DOHH2 (cell line): Measurements from ENCODE around the gene PLIN5.

Source experiments
- H3F3A ChIP-seq: fragments of 200-600 bp; sonication (generic), shearing (Covaris generic); 2 replicates; pipeline ENCODE4 v1.6.0; 2016; ENCODE audit warnings: antibody characterized with exemption, mild to moderate bottlenecking; ENCODE audit not compliant: control insufficient read depth, insufficient read depth
- H3K27ac ChIP-seq: fragments of 200-600 bp; sonication (generic); 2 replicates; pipeline ENCODE4 v1.5.1; 2014; ENCODE audit warnings: low read depth, mild to moderate bottlenecking, low read length, moderate library complexity
- H3K27me3 ChIP-seq: fragments of 200-600 bp; sonication (generic); 2 replicates; pipeline ENCODE4 v1.6.1; 2014; ENCODE audit warnings: mild to moderate bottlenecking, low read length, mixed read lengths; ENCODE audit not compliant: control insufficient read depth
- H3K36me3 ChIP-seq: fragments of 200-600 bp; sonication (generic); 2 replicates; pipeline ENCODE4 v1.6.1; 2014; ENCODE audit warnings: mild to moderate bottlenecking, low read length, moderate library complexity, mixed read lengths; ENCODE audit not compliant: control insufficient read depth
- H3K4me1 ChIP-seq: fragments of 200-600 bp; sonication (generic); 2 replicates; pipeline ENCODE4 v1.6.1; 2014; ENCODE audit warnings: mild to moderate bottlenecking, low read length, mixed read lengths; ENCODE audit not compliant: control insufficient read depth
- H3K4me2 ChIP-seq: fragments of 200-600 bp; sonication (generic); 2 replicates; pipeline ENCODE4 v1.6.0; 2014; ENCODE audit warnings: mild to moderate bottlenecking, low read length, moderate library complexity
- H3K4me3 ChIP-seq: fragments of 200-600 bp; sonication (generic); 2 replicates; pipeline ENCODE4 v1.5.1; 2014; ENCODE audit warnings: mild to moderate bottlenecking, low read length, mixed read lengths
- H3K79me2 ChIP-seq: fragments of 200-600 bp; sonication (generic); 2 replicates; pipeline ENCODE4 v1.6.1; 2014; ENCODE audit warnings: mild to moderate bottlenecking, low read length, mixed read lengths; ENCODE audit not compliant: control insufficient read depth
- H3K9me2 ChIP-seq: fragments of 200-600 bp; sonication (generic); replicated peaks from 2 replicates; pipeline ENCODE4 v1.6.1; 2014; ENCODE audit warnings: mild to moderate bottlenecking, low read length, mixed read lengths; ENCODE audit not compliant: control insufficient read depth
- H3K9me3 ChIP-seq: fragments of 200-600 bp; sonication (generic); 2 replicates; pipeline ENCODE4 v1.6.1; 2014; ENCODE audit warnings: antibody characterized with exemption, low read length, mixed read lengths; ENCODE audit not compliant: control insufficient read depth, insufficient read depth
- H4K20me1 ChIP-seq: fragments of 200-600 bp; sonication (generic); 2 replicates; pipeline ENCODE4 v1.6.0; 2014; ENCODE audit warnings: low read depth, mild to moderate bottlenecking, antibody characterized with exemption, low read length, moderate library complexity; ENCODE audit not compliant: control insufficient read depth, insufficient read depth
- EZH2phosphoT487 ChIP-seq: fragments of 200-600 bp; sonication (generic); IDR thresholded peaks from 2 replicates; pipeline ENCODE4 v1.6.1; 2017; ENCODE audit warnings: borderline replicate concordance, mild to moderate bottlenecking, antibody characterized with exemption, low read length, moderate library complexity, mixed read lengths
- TF ChIP-seq, protein P1 (sequence below): fragments of 200-600 bp; sonication (generic); IDR thresholded peaks from one replicate; pipeline ENCODE4 v1.5.1; 2014; ENCODE audit warnings: antibody characterized with exemption, mild to moderate bottlenecking, low read depth, low read length; ENCODE audit not compliant: poor library complexity, severe bottlenecking

The PLIN5 gene

DNA sequence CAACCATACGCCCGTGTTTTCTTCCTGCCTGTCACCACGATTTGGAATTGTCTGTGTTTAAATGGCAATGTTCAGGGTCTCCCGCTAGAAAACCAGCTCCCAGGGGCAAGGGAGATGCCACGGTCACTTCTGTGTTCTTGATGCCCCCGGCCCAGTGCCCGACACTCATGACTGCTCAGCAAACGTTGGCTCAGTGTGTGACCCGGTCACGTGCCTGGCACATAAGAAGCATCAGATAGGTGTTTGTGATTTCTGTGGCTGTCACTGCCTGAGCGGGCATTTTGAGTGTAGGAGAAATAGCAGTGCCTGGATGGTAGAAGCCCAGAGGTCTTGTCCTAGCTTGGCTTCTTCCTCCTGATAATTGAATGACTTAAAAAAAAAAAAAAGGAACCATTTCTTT, 47.5 kb downstream of the PLIN5 start:
- Histone ChIP-seq H3K4me2 (no peak overlapping the region), H3K27me3 (no peaks in the 10 kb centered on the region), H3K79me2 (no peaks in the 10 kb centered on the region), H3K4me1 (no peaks in the 10 kb centered on the region), H3K9me2 (no peaks in the 10 kb centered on the region), H4K20me1 (no peaks in the 10 kb centered on the region), H3F3A (no peaks in the 10 kb centered on the region), H3K9me3 (no peaks in the 10 kb centered on the region), H3K36me3 (peaks cover 22% of the 10 kb centered on the region), H3K27ac (no peak overlapping the region), H3K4me3 (no peak overlapping the region)
- TF ChIP-seq, protein P1, sequence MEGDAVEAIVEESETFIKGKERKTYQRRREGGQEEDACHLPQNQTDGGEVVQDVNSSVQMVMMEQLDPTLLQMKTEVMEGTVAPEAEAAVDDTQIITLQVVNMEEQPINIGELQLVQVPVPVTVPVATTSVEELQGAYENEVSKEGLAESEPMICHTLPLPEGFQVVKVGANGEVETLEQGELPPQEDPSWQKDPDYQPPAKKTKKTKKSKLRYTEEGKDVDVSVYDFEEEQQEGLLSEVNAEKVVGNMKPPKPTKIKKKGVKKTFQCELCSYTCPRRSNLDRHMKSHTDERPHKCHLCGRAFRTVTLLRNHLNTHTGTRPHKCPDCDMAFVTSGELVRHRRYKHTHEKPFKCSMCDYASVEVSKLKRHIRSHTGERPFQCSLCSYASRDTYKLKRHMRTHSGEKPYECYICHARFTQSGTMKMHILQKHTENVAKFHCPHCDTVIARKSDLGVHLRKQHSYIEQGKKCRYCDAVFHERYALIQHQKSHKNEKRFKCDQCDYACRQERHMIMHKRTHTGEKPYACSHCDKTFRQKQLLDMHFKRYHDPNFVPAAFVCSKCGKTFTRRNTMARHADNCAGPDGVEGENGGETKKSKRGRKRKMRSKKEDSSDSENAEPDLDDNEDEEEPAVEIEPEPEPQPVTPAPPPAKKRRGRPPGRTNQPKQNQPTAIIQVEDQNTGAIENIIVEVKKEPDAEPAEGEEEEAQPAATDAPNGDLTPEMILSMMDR, result no peak

DNA sequence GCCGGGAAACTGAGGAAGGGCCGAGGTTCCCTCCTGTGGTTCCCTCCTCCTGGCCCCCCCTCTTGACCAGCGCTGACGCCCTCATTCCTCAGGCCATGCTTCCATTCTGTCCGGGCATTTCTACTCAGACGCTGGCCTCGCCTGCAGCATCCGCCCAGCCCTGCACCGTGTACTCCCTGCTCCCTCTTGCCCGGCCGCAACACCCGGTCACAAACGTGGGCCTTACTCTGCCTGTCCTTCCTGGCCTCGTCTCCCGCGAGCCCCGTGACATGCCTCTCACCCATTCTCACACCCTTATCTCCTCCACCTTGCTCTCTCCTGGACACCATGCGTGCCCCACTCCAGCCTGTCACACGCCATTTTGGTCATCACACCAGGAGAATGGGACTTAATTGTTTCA, 51.6 kb downstream of the PLIN5 start:
- Histone ChIP-seq H3K4me3 (no peak overlapping the region), H3K27me3 (no peaks in the 10 kb centered on the region), H3K9me3 (no peaks in the 10 kb centered on the region), H3K27ac (no peak overlapping the region), H3K4me2 (no peak overlapping the region), H3K79me2 (no peaks in the 10 kb centered on the region), H3K4me1 (no peaks in the 10 kb centered on the region), H4K20me1 (no peaks in the 10 kb centered on the region), H3K36me3 (peaks cover 3% of the 10 kb centered on the region; the same call in 1 of the 2 replicates), H3K9me2 (no peaks in the 10 kb centered on the region), H3F3A (no peaks in the 10 kb centered on the region)
- TF ChIP-seq EZH2phosphoT487, result no peak
- TF ChIP-seq, protein P1, result no peak

DNA sequence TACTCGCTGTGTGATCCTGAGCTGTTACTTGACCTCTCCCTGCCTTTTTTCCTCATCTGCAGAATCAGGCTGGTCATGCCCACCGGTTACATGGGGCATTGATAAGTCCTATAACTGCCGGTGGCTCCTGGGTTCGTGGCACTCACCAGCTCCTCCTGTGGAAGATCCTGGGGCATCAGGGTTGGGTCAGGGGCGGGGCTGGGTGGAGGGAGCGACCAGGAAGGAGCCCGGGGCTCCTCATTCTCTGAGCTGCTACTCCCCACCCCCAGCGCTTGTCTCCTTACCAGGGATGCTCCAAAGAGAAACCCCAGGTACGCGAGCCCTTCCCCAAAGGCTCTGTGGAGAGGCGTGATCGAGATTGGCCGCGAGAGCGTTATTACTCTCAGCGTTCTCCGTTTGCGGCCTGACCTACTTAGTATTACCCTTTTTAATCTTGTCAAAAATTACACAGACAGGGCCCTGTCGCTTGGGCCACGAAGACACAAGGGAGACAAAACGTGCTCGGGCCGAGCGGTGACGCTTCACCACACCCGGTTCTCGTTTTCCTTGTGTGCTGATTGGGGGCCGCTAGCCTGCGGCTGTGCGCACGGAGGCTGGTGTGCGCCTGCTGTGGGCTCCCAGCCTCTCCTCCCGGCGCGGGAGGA, 52.2 kb downstream of the PLIN5 start:
- no peak overlapping the region for H3K4me3 ChIP-seq
- TF ChIP-seq, protein P1, result no peak
- TF ChIP-seq EZH2phosphoT487, result no peak
- H3K4me1 ChIP-seq, result no peaks in the 10 kb centered on the region
- no peak overlapping the region for H3K4me2 ChIP-seq
- no peaks in the 10 kb centered on the region for H3K27me3 ChIP-seq
- no peaks in the 10 kb centered on the region for H3F3A ChIP-seq
- no peaks in the 10 kb centered on the region for H3K9me2 ChIP-seq
- H4K20me1 ChIP-seq, result no peaks in the 10 kb centered on the region
- no peaks in the 10 kb centered on the region for H3K9me3 ChIP-seq
- H3K36me3 ChIP-seq, result peaks cover 3% of the 10 kb centered on the region; the same call in 1 of the 2 replicates
- H3K79me2 ChIP-seq, result no peaks in the 10 kb centered on the region
- no peak overlapping the region for H3K27ac ChIP-seq
